H1 (cell line): ENCODE results near the gene RBM10. TPM values are rescaled to one million over a fixed set of nuclear protein-coding genes. Genes with fewer than 3 reads are reported as not detected.

ENCODE experiments used
- BACH1 ChIP-seq: IDR thresholded peaks from 2 replicates; pipeline ENCODE4 v1.6.1; 2012; ENCODE audit warnings: low read length, improper control_type of control experiment
- CBX5 ChIP-seq: fragments of 300-800, 300-1000 bp; sonication (generic); IDR thresholded peaks from 2 replicates; pipeline ENCODE4 v1.7.1; 2016; ENCODE audit warnings: antibody characterized with exemption, low read length, low read depth
- CREB1 ChIP-seq: IDR thresholded peaks from 2 replicates; pipeline ENCODE4 v1.6.1; 2012; ENCODE audit warnings: inconsistent platforms
- EZH2 ChIP-seq: fragments of 200-600 bp; sonication (generic); IDR thresholded peaks from 2 replicates; pipeline ENCODE4 v1.7.1; 2012; ENCODE audit warnings: low read depth, mild to moderate bottlenecking, moderate library complexity, low read length, inconsistent platforms; ENCODE audit not compliant: severe bottlenecking
- GTF2F1 ChIP-seq: IDR thresholded peaks from 2 replicates; pipeline ENCODE4 v1.6.1; 2012; ENCODE audit warnings: low read depth, low read length, improper control_type of control experiment, borderline replicate concordance
- HDAC6 ChIP-seq: IDR thresholded peaks from one replicate; pipeline ENCODE4 v1.7.1; 2012; ENCODE audit warnings: low read depth, mild to moderate bottlenecking, inconsistent platforms, low read length, moderate library complexity
- JUN ChIP-seq: IDR thresholded peaks from 2 replicates; pipeline ENCODE4 v1.6.1; 2011; ENCODE audit warnings: low read depth, mild to moderate bottlenecking, improper control_type of control experiment, low read length
- KDM1A ChIP-seq: fragments of 200-600, 300-600 bp; sonication (generic); IDR thresholded peaks from 2 replicates; pipeline ENCODE4 v1.7.1; 2016; ENCODE audit warnings: mild to moderate bottlenecking, low read length, borderline replicate concordance
- KDM4A ChIP-seq: IDR thresholded peaks from one replicate; pipeline ENCODE4 v1.7.1; 2012; ENCODE audit warnings: low read depth, mild to moderate bottlenecking, moderate library complexity, low read length, inconsistent platforms; ENCODE audit not compliant: severe bottlenecking
- NRF1 ChIP-seq: IDR thresholded peaks from 2 replicates; pipeline ENCODE4 v1.6.1; 2011; ENCODE audit warnings: mild to moderate bottlenecking, low read depth, low read length, improper control_type of control experiment
- RBBP5 ChIP-seq: IDR thresholded peaks from 2 replicates; pipeline ENCODE4 v1.7.1; 2012; ENCODE audit warnings: low read depth, mild to moderate bottlenecking, inconsistent platforms, low read length, moderate library complexity, borderline replicate concordance
- SAP30 ChIP-seq: fragments of 300-600 bp; sonication (generic); IDR thresholded peaks from 2 replicates; pipeline ENCODE4 v1.7.1; 2012; ENCODE audit warnings: low read length, moderate library complexity, mild to moderate bottlenecking, inconsistent platforms; ENCODE audit not compliant: insufficient read depth, insufficient replicate concordance
- SIN3A ChIP-seq, 2 experiments: IDR thresholded peaks in 1 of 2; conservative IDR thresholded peaks in 1 of 2; 2 replicates each; pipeline ENCODE4 v1.6.1; 2011 to 2012; ENCODE audit warnings: low read length in 2 of 2, improper control_type of control experiment in 1 of 2, low read depth in 1 of 2, mild to moderate bottlenecking in 1 of 2
- SIX5 ChIP-seq: IDR thresholded peaks from 2 replicates; pipeline ENCODE4 v1.6.1; 2011; ENCODE audit warnings: mild to moderate bottlenecking, low read depth, low read length
- SP2 ChIP-seq: IDR thresholded peaks from 2 replicates; pipeline ENCODE4 v1.6.1; 2012; ENCODE audit warnings: mild to moderate bottlenecking, low read length, inconsistent platforms
- SP4 ChIP-seq: IDR thresholded peaks from 2 replicates; pipeline ENCODE4 v1.6.1; 2012; ENCODE audit warnings: low read length, inconsistent platforms
- TAF1 ChIP-seq: IDR thresholded peaks from 2 replicates; pipeline ENCODE4 v1.6.1; 2011; ENCODE audit warnings: mild to moderate bottlenecking, low read depth, low read length
- TBP ChIP-seq: IDR thresholded peaks from 2 replicates; pipeline ENCODE4 v1.6.1; 2011; ENCODE audit warnings: low read depth, low read length, improper control_type of control experiment
- polyA plus RNA-seq, 7 experiments: library from polyadenylated mRNA; depleted of rRNA in 3 of 7; stranded (reverse) in 5 of 7; unstranded in 2 of 7; fragments of >200 nt in 5 of 7; fragments of 200-250 nt in 2 of 7; gene quantifications; 1 replicate in 5 of 7; 2 replicates in 1 of 7; 4 replicates in 1 of 7; pipeline versions ENCODE4 v1.2.1 to v1.2.3, GENCODE V29; 2011 to 2013; ENCODE audit warnings: missing spikeins in 2 of 7, mixed read lengths in 2 of 7
- total RNA-seq: library from RNA; stranded (reverse); fragmentation: NEBNext Ultra II Directional; extraction: Animal tissue kit (Norgen Biotek cat#: 25700); gene quantifications from 2 replicates; pipeline ENCODE4 v1.2.1, GENCODE V29; 2021
- TF ChIP-seq, protein P1 (sequence below), 3 experiments: IDR thresholded peaks; 1 replicate in 2 of 3; 2 replicates in 1 of 3; pipeline versions ENCODE4 v1.5.1 to v1.6.1; 2011; ENCODE audit warnings: low read length in 3 of 3, mild to moderate bottlenecking in 3 of 3, inconsistent platforms in 2 of 3, low read depth in 1 of 3, moderate library complexity in 1 of 3; ENCODE audit not compliant: insufficient read depth in 1 of 3; ENCODE audit errors: control extremely low read depth in 1 of 3
- TF ChIP-seq, protein P2 (sequence below): IDR thresholded peaks from 2 replicates; pipeline ENCODE4 v1.6.1; 2011; ENCODE audit warnings: low read depth, mild to moderate bottlenecking, low read length; ENCODE audit not compliant: insufficient read depth
- TF ChIP-seq, protein P3 (sequence below): IDR thresholded peaks from 2 replicates; pipeline ENCODE4 v1.6.1; 2012; ENCODE audit warnings: inconsistent platforms

The RBM10 gene
- total and polyA plus RNA-seq, 2 of the 8 experiments (the other 6 are each of a cell fraction or from before 2014, with no cell fraction given): 35.7 to 64.0 TPM

DNA sequence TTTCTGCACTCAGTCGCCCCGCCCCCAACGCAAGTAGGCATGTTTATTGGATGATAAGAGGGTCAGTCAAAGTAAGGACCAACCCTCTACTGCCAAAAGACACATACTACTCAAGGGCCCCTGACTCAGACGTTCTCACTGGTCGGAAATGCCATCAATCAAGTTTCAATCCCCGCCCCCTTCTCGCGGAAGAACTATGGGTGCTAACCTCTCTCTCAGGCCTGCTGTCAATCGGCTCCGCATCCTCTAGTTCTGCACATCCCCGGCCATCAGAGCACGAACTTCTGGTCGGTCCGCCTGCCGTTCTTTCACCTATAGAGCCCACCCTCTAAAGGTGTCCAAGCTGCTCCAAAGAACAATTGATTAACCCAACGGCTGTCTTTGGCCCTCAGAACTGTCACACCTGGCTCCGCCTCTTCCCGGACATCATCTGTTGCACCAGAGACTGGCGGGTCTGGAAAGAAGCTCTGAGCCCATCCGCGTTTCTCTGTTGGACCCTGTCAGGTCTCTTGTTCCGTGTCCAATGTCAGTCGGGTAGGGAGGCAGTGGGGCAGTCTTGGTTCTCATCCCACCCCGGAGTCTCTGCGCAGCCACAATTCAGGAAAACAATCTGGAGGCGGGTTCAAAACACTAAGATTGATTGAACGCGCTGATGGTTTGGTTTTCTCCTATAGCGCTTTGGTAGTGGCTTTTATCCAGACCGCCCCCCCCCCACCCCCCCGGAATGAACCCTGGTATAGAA is 15.7 kb upstream of the RBM10 start (continued):
- TF ChIP-seq, protein P1, sequence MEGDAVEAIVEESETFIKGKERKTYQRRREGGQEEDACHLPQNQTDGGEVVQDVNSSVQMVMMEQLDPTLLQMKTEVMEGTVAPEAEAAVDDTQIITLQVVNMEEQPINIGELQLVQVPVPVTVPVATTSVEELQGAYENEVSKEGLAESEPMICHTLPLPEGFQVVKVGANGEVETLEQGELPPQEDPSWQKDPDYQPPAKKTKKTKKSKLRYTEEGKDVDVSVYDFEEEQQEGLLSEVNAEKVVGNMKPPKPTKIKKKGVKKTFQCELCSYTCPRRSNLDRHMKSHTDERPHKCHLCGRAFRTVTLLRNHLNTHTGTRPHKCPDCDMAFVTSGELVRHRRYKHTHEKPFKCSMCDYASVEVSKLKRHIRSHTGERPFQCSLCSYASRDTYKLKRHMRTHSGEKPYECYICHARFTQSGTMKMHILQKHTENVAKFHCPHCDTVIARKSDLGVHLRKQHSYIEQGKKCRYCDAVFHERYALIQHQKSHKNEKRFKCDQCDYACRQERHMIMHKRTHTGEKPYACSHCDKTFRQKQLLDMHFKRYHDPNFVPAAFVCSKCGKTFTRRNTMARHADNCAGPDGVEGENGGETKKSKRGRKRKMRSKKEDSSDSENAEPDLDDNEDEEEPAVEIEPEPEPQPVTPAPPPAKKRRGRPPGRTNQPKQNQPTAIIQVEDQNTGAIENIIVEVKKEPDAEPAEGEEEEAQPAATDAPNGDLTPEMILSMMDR (IDR thresholded peaks at IDR 0.05; ENCODE audit: control extremely low read depth in 1 of 3, insufficient read depth in 1 of 3, low read depth in 1 of 3, low read length in 3 of 3): no peak
- TF ChIP-seq KDM1A (no peak), TBP (no peak), CREB1 (peak; percentile 23; the same call in 1 of the 2 replicates), SP4 (no peak), SAP30 (peak; percentile 80), SIX5 (no peak), CBX5 (no peak), NRF1 (no peak), KDM4A (peak; percentile 27), HDAC6 (no peak), GTF2F1 (no peak), JUN (no peak), SIN3A (conservative IDR thresholded peaks at IDR 0.05 in 1 of 2, IDR thresholded peaks at IDR 0.05 in 1 of 2; ENCODE audit: low read depth in 1 of 2, low read length in 2 of 2) (peak; percentile 70 to 94; a peak in 2 of 4 replicates), RBBP5 (no peak), EZH2 (no peak), TAF1 (no peak; the same call in 1 of the 2 replicates), SP2 (peak; percentile 90), BACH1 (no peak)
- TF ChIP-seq, protein P2, sequence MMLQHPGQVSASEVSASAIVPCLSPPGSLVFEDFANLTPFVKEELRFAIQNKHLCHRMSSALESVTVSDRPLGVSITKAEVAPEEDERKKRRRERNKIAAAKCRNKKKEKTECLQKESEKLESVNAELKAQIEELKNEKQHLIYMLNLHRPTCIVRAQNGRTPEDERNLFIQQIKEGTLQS: no peak
- TF ChIP-seq, protein P3, sequence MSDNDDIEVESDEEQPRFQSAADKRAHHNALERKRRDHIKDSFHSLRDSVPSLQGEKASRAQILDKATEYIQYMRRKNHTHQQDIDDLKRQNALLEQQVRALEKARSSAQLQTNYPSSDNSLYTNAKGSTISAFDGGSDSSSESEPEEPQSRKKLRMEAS: no peak
